B cell (primary cell): ENCODE data around the gene DCP1A. TPM values are rescaled to one million over a fixed set of nuclear protein-coding genes. Genes with fewer than 3 reads are reported as not detected.

ENCODE experiments used
- ATAC-seq: fragments of 200-7000 bp; cut with Tn5 transposase; one replicate; pipeline ENCODE4 v1.10.0; 2021; ENCODE audit warnings: low read depth, mild to moderate bottlenecking, moderate number of reproducible peaks, moderate library complexity
- CTCF ChIA-PET: fragments of 350-600 bp; sonication (Branson Sonifier 250); formaldehyde crosslinking; loops from one replicate; lab custom pipeline; 2021; ENCODE audit warnings: antibody characterized with exemption, inconsistent platforms; lab: Charles Lee
- POLR2A ChIA-PET: fragments of 350-600 bp; sonication (Branson Sonifier 250); formaldehyde crosslinking; loops from one replicate; lab custom pipeline; 2021; ENCODE audit warnings: antibody characterized with exemption; lab: Charles Lee
- DNase-seq: peaks from one replicate; pipeline ENCODE4 v3.0.0; 2013
- H2AFZ ChIP-seq: 2 replicates; pipeline ENCODE4 v1.6.1; 2012; ENCODE audit warnings: mild to moderate bottlenecking, low read depth, low read length; ENCODE audit not compliant: insufficient read depth, poor library complexity, severe bottlenecking
- H3K27ac ChIP-seq, 2 donors: 1 replicate in 1 of 2; 2 replicates in 1 of 2; pipeline ENCODE4 v1.5.1; 2012 to 2013; ENCODE audit warnings: low read length in 2 of 2, mild to moderate bottlenecking in 2 of 2, moderate library complexity in 1 of 2
- H3K27me3 ChIP-seq, 4 experiments: fragments of 200-600 bp in 1 of 4; sonication (generic) in 1 of 4; replicated peaks in 1 of 4; 1 replicate in 2 of 4; 2 replicates in 2 of 4; pipeline versions ENCODE4 v1.6.1 to v1.7.0; 2013 to 2016; ENCODE audit warnings: low read length in 3 of 4, mild to moderate bottlenecking in 2 of 4, mixed read lengths in 1 of 4, moderate library complexity in 1 of 4; ENCODE audit not compliant: insufficient read depth in 4 of 4, control insufficient read depth in 3 of 4; ENCODE audit errors: control extremely low read depth in 1 of 4
- H3K36me3 ChIP-seq, 2 experiments: replicated peaks in 1 of 2; 1 replicate in 1 of 2; 2 replicates in 1 of 2; pipeline versions ENCODE4 v1.6.1 to v1.7.1; 2013; ENCODE audit warnings: low read length in 1 of 2; ENCODE audit not compliant: insufficient read depth in 2 of 2, control insufficient read depth in 1 of 2; ENCODE audit errors: control extremely low read depth in 1 of 2, extremely low read depth in 1 of 2
- H3K4me1 ChIP-seq, 2 donors: fragments of 200-600 bp in 1 of 2; sonication (generic) in 1 of 2; 1 replicate in 1 of 2; 2 replicates in 1 of 2; pipeline versions ENCODE4 v1.5.1 to v1.6.1; 2013 to 2017; ENCODE audit warnings: low read length in 2 of 2; ENCODE audit not compliant: control insufficient read depth in 2 of 2, insufficient read depth in 2 of 2
- H3K4me2 ChIP-seq: replicated peaks from 2 replicates; pipeline ENCODE3; 2012; ENCODE audit warnings: mild to moderate bottlenecking, low read depth, low read length; ENCODE audit not compliant: poor library complexity, severe bottlenecking
- H3K4me3 ChIP-seq, 5 experiments: fragments of 200-600 bp in 1 of 5; sonication (generic) in 1 of 5; 1 replicate in 3 of 5; 2 replicates in 2 of 5; pipeline versions ENCODE4 v1.5.1 to v1.7.0; 2011 to 2016; ENCODE audit warnings: low read length in 4 of 5, mild to moderate bottlenecking in 4 of 5, low read depth in 2 of 5, control low read depth in 1 of 5, moderate library complexity in 1 of 5; ENCODE audit not compliant: insufficient read depth in 1 of 5; ENCODE audit errors: control extremely low read depth in 1 of 5, extremely low read depth in 1 of 5
- H3K79me2 ChIP-seq: fragments of 200-600 bp; sonication (generic); one replicate; pipeline ENCODE4 v1.6.0; 2016; ENCODE audit warnings: low read length; ENCODE audit not compliant: control insufficient read depth, insufficient read depth
- H3K9ac ChIP-seq: fragments of 200-600 bp; sonication (generic); 2 replicates; pipeline ENCODE4 v1.6.1; 2017; ENCODE audit warnings: mild to moderate bottlenecking, low read length, moderate library complexity
- H3K9me3 ChIP-seq, 3 donors: one replicate each; pipeline versions ENCODE4 v1.6.1 to v1.7.1; 2013; ENCODE audit warnings: low read length in 2 of 3; ENCODE audit not compliant: control insufficient read depth in 2 of 3, insufficient read depth in 1 of 3; ENCODE audit errors: control extremely low read depth in 1 of 3
- H4K20me1 ChIP-seq: 2 replicates; pipeline ENCODE4 v1.6.0; 2012; ENCODE audit warnings: mild to moderate bottlenecking, low read length; ENCODE audit not compliant: insufficient read depth, control insufficient read depth, poor library complexity, severe bottlenecking
- H3K27ac Mint-ChIP-seq: one replicate; pipeline ENCODE4 v1.8.0; 2021; ENCODE audit warnings: mixed read lengths
- H3K27me3 Mint-ChIP-seq: one replicate; pipeline ENCODE4 v1.8.0; 2021; ENCODE audit warnings: mixed read lengths
- H3K4me1 Mint-ChIP-seq: one replicate; pipeline ENCODE4 v1.8.0; 2021; ENCODE audit warnings: mixed read lengths
- H3K4me3 Mint-ChIP-seq: one replicate; pipeline ENCODE4 v1.8.0; 2021; ENCODE audit warnings: mixed read lengths
- H3K9me3 Mint-ChIP-seq: one replicate; pipeline ENCODE4 v1.8.0; 2022; ENCODE audit warnings: mixed read lengths; ENCODE audit not compliant: insufficient read depth
- CTCF ChIP-seq: fragments of 200-600 bp; IDR thresholded peaks from one replicate; pipeline ENCODE4 v1.8.0; 2022; ENCODE audit warnings: antibody characterized with exemption, mild to moderate bottlenecking
- EZH2 ChIP-seq: IDR thresholded peaks from 2 replicates; pipeline ENCODE4 v1.6.1; 2012; ENCODE audit warnings: borderline replicate concordance, low read depth, mild to moderate bottlenecking, moderate library complexity, low read length; ENCODE audit not compliant: insufficient read depth, poor library complexity, severe bottlenecking
- WGBS: methylation state at CpG from one replicate; pipeline ENCODE4 v1.1.5; 2013; ENCODE audit warnings: missing lambda C conversion rate; ENCODE audit not compliant: insufficient coverage; 5-methylcytosine and 5-hydroxymethylcytosine counted together
- intact Hi-C: fragments of 100-400 bp; cut with micrococcal nuclease; formaldehyde crosslinking; loops from one replicate; pipeline ENCODE4 v1.10.0; 2022
- polyA minus RNA-seq: library from RNA; depleted of rRNA, polyadenylated mRNA; stranded (reverse); fragments of >200 nt; gene quantifications from 2 replicates; pipeline ENCODE4 v1.2.3, GENCODE V29; 2012
- polyA plus RNA-seq: library from polyadenylated mRNA; depleted of rRNA; stranded (reverse); fragments of >200 nt; gene quantifications from 2 replicates; pipeline ENCODE4 v1.2.3, GENCODE V29; 2012
- total RNA-seq, 2 donors: library from RNA; stranded (reverse); fragments of 120-200 nt in 1 of 2; gene quantifications; 1 replicate in 1 of 2; 2 replicates in 1 of 2; pipeline versions ENCODE4 v1.2.3 to v1.2.4, GENCODE V29; 2013 to 2022

Gene DCP1A
- total RNA-seq (44.6 and 47.7 TPM in 2 replicates), polyA plus RNA-seq (16.6 and 18.3 TPM in 2 replicates), polyA minus RNA-seq (39.3 and 61.6 TPM in 2 replicates)
- total RNA-seq (2013) = 22.2 TPM

- CTCF ChIA-PET = interaction anchor here (1.3 to 2.0 kb wide), 3 partner anchors 151 to 544 kb away, joined by 3 to 5 read pairs (median 4); partner anchors contain the start of gene SELENOK
- Histone ChIP-seq H4K20me1 (peaks cover 8% of the 10 kb centered on the region), H3K79me2 (peaks cover 55% of the 10 kb centered on the region), H3K9me3 (no peaks in the 10 kb centered on the region), H2AFZ (peak within 1 kb of the TSS; percentile 100), H3K36me3 (peaks cover 2 to 18% of the 10 kb centered on the region in 2 experiments), H3K4me3 (peak within 1 kb of the TSS; percentile 86 to 99 (median 96)), H3K4me1 (peaks cover 11 to 15% of the 10 kb centered on the region in 2 donors), H3K4me2 (peak within 1 kb of the TSS; percentile 80), H3K27me3 (no peaks in the 10 kb centered on the region), H3K27ac (peak within 1 kb of the TSS; percentile 89 to 95), H3K9ac (peak within 1 kb of the TSS; percentile 98)
- TF ChIP-seq EZH2 (no peak), CTCF (no peak)
- peaks cover 23% of the 10 kb centered on the region for H3K4me1 Mint-ChIP-seq
- H3K27me3 Mint-ChIP-seq = no peaks in the 10 kb centered on the region
- intact Hi-C loops = loop anchor here (1.0 to 5.0 kb wide), 4 partner anchors 90 to 660 kb away; partner anchors contain the start of genes GLT8D1, GNL3, PBRM1 and RFT1
- WGBS = under 1% methylated on average over 59 of the region's 61 CpGs
- H3K27ac Mint-ChIP-seq = peak within 1 kb of the TSS; percentile 99
- peak within 1 kb of the TSS; percentile 100 for H3K4me3 Mint-ChIP-seq
- peak; percentile 93 for ATAC-seq
- DNase-seq = peak; percentile 97
- POLR2A ChIA-PET = interaction anchor here (0.5 to 1.3 kb wide), 3 partner anchors 41 to 544 kb away, joined by 4 to 7 read pairs (median 5); partner anchors contain the start of gene SELENOK
- no peaks in the 10 kb centered on the region for H3K9me3 Mint-ChIP-seq
Measured at GRCh38 chr3:53347261-53348064, at the start of gene DCP1A. TSS of gene DCP1A (minus strand) at chr3:53347543. CDS start at chr3:53347517, 26 bp downstream.
